A673 (cell line): ENCODE measurements around the gene BMP2K.
"Not testable (repeated sequence)": the region's sequence is repeated elsewhere in the genome, so short reads cannot be mapped to it uniquely, and the experiment has no call there.

Source experiments
- CTCF ChIP-seq: fragments of 300-800, 200-600 bp; sonication (generic); conservative IDR thresholded peaks from 2 replicates; pipeline ENCODE4 v1.5.1; 2017; ENCODE audit warnings: low read depth, mild to moderate bottlenecking, antibody characterized with exemption, low read length, moderate library complexity, mixed read lengths
- EZH2 ChIP-seq: fragments of 200-600 bp; sonication (generic); IDR thresholded peaks from 2 replicates; pipeline ENCODE4 v1.6.1; 2017; ENCODE audit warnings: borderline replicate concordance, low read depth, mild to moderate bottlenecking, mixed read lengths, antibody characterized with exemption, low read length; ENCODE audit not compliant: poor library complexity, severe bottlenecking

- not testable (repeated sequence) for TF ChIP-seq CTCF, EZH2
These were observed 63.5 kb downstream of the BMP2K start for GRCh38 chr4:78839676-78840075.
